ENCODE data around the gene SCRN1.
"Not testable (repeated sequence)": the region's sequence is repeated elsewhere in the genome, so short reads cannot be mapped to it uniquely, and the experiment has no call there.

SCRN1 gene

DNA sequence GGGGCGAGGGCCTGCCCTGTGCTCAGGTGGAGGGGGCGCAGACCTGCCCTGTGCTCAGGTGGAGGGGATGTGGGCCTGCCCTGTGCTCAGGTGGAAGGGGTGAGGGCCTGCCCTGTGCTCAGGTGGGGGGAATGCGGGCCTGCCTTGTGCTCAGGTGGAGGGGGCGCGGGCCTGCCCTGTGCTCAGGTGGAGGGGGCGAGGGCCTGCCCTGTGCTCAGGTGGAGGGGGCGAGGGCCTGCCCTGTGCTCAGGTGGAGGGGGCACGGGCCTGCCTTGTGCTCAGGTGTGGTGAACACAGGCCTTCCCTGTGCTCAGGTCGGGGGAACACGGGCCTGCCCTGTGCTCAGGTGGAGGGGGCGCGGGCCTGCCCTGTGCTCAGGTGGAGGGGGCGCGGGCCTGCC lies 98.8 kb downstream of the SCRN1 start:
- DNase-seq (ENCODE audit: low read depth in 2 of 2): not testable (repeated sequence)

DNA sequence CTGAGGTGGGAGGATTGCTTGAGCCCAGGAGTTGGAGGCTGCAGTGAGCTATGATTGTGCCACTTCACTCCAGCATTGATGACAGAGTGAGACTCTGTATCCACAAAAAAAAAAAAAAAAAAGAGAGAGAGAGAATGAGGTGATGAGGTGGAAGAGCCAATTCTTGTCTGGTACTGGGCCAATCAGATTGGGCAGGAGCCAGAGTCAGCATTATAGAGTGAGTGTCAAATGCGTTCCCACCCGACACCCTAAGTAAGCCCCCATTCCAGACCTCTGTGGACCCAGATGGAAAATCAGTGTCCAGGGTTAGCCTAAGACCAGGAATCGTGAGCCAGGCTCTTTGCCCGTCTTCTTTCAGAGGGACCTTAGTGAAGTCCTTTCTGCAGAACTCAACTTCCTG lies 99.3 kb downstream of the SCRN1 start:
- DNase-seq (ENCODE audit: low read depth in 2 of 2): no peak

DNA sequence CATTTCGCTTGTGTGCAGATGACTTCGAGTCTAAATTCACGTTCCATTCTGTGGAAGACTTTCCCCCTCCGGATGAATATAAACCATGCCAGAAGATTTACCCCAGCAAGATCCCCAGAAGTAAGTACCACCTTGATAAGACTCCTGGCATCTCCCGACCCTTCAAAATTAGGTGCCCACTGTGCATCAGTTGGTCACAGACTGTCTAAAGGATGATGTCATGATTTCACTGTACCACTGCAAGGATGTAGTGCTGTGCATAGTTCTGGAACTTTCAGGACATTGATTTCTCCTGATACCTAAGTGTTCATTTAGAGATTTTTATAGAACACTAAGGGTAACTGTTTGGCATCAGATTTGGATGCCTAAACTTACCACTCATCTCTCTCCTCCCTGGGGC lies 100.3 kb downstream of the SCRN1 start:
- no peak for DNase-seq (ENCODE audit: low read depth in 2 of 2)

DNA sequence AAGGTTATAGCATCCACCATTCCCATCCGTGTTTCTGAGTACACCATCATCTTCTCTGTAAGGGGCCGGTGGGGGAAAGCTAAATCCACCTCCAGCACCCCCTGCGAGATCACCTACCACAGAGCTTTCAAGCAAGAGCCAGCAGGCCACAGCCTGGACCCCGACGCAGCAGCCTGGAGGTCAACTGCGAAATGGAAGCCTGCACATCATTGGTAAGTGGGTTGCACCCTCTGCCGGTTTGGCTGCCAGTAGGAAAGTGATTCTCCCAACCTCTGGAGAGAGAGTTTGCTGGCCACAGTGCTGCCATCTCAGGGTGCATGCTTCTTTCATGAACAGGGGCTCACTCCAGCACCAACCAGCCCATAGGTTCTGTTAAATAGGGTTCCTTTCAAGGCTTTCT lies 101.6 kb downstream of the SCRN1 start:
- DNase-seq (ENCODE audit: low read depth in 2 of 2): no peak

DNA sequence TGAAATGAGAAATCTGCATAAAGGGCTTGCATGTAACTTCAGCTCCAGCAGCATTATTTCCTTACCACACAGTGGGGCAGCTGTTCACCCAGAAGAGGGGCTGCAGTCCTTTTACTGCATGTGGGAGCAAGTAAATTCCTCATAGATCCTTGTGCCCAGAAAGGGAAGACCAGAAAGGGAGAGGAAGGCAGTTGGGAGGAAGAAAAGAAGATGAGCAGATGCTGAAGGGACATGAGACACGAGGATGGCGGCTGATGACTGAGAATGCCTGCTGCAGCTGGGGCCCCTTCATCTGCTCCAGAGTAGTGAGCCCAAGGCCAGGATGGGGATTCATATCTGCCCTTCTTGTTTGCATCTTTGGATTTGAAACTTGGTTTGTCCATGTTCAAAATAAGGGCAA lies 102.8 kb downstream of the SCRN1 start:
- no peak for DNase-seq (ENCODE audit: low read depth in 2 of 2)

DNA sequence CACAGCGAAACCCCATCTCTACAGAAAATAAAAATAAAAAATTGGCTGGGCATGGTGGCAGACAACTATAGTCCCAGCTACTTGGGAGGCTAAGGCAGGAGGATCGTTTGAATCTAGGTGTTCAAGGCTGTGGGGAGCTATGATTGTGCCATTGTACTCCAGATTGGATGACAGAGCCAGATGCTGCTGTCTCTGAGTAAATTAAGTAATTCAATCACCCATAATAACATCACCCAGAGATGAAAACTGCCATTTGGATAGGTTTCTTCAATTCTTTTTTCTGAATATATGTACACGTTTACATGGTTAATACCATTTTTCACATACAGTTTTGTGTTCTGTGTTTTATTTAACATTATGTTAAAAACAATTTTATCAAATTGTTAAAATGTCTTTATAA lies 104.0 kb downstream of the SCRN1 start:
- DNase-seq (ENCODE audit: low read depth in 2 of 2): no peak

DNA sequence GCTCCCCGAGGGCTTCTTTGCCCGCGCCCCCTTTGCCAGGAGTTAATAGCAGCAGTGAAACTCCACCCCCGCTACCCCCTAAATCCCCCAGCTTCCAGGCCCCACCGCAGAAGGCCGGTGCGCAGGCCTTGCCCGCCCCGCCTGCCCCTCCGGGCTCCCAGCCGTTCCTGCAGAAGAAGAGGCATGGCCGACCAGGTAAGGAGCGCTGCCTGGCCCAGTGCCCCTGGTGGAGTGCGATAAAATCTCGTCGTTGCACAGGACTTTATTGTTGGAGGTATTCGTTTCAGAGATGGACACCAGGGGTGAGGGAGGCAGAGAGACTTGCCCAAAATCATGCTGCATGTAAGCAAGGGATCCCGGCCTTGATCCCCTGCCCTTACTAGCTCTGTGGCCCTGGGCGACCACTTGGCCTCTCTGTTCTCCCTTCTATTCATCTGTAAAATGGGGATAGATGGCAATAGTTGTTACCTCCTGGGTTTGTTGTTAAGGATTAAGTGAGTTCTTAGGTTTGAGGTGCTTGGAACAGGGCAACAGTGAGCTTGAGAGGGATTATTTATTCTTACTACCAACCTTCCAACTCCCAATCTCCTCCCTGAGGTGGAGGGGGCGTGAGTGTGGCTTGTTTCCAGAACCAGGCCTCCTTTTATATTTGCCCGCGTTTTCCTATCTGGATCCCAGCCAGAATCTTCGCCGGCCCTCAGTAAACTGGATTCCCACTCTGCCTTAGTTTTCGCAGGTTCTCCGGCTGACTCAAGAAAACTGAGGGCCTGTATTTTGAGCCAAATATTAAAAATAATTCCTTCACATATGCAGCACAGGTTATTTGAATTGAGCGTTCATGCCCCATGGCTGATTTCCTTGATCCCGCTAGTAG lies 105.0 kb downstream of the SCRN1 start:
- no peak for DNase-seq (ENCODE audit: low read depth in 2 of 2)

DNA sequence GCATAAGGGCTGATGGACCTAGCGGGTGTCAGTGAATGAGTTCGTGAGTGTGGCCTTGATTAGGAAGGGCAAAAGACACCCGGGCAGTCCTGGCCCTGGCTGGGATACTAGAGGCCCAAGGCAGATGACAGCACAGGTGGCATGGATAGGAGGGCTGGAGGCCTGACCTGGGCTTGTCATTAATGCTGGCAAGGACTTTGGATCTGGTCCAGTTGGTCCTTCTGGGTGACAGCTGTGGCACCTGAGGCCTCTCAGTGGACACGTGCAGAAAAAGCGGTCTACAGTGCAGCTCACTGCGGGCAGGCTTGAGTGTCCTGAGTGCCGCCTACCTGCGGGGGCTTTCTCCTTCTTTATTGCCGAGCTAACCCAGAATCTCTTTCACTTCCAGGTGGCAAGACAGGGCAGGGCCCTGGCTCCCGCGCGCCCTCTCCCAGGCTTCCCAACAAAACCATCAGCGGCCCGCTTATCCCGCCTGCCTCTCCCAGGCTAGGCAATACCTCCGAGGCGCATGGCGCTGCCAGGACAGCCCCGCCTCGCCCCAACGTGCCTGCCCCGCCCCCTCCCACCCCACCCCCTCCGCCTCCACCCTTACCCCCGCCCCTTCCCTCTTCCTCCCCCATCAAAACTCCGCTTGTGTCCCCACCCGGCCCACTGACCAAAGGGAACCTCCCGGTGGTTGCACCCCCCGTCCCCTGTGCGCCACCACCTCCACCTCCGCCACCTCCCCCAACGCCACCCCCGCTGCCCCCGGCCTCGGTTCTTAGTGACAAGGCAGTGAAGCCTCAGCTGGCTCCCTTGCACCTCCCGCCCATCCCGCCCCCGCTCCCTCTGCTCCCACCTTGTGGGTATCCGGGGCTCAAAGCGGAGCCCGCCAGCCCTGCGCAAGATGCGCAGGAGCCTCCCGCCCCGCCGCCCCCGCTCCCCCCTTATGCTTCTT lies 105.9 kb downstream of the SCRN1 start:
- no peak for DNase-seq (ENCODE audit: low read depth in 2 of 2)

DNA sequence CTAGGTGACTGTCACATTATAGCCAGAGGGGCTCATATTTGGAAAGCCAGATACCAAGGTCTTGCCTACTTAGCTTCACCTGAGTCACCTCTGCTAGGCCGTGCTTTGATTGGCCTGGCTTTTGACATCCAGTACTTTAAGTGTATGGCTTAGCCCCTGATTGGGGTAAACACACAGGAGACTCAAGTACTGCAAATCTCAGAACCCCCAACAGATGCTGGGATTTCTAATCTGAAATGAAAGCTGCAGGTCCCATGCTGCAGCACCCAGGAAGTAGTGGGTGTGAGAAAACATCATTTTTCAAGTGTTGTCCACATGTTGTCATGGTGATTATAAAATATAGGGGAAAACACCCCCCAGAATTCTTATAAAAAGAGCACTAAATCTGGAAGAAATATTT lies 107.1 kb downstream of the SCRN1 start:
- DNase-seq (ENCODE audit: low read depth in 2 of 2): no peak

DNA sequence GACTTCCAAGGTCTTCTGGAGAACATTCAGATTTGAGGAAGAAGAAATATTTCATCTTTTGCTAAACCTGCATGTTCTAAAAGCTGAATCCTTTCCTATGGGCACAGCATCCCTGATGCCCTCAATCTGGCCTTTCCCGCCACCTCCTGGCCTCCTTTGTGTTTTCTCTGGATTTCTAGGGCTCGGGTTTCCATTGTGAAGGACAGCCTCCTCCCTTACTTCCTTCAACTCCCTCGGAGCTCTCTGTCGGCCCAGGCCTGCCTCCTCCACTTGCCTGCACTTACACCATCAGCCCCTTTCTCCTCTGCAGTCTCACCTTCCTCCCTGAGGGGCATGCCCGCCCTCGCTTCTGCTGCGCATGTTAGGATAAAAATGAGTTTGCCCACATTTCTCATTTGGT lies 107.9 kb downstream of the SCRN1 start:
- no peak for DNase-seq (ENCODE audit: low read depth in 2 of 2)

DNA sequence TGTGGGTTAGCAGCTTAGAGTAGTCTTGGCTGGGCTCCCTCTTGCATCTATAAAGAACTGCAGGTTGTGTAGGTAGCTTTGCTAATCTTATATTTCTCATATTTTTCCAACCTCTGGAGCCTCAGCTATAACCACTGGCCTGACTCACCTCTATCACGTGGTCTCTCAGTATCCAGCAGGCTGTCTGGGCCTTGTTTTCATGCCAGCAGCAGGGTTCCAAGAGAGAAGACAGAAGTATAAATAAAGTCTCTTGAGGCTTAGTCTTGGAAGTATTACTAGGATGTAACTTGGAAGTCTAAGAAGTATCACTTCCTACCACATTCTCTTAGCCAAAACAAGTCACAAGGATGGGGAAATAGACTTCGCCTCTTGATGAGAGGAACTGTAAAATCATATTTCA lies 110.0 kb downstream of the SCRN1 start:
- DNase-seq (ENCODE audit: low read depth in 2 of 2): no peak

DNA sequence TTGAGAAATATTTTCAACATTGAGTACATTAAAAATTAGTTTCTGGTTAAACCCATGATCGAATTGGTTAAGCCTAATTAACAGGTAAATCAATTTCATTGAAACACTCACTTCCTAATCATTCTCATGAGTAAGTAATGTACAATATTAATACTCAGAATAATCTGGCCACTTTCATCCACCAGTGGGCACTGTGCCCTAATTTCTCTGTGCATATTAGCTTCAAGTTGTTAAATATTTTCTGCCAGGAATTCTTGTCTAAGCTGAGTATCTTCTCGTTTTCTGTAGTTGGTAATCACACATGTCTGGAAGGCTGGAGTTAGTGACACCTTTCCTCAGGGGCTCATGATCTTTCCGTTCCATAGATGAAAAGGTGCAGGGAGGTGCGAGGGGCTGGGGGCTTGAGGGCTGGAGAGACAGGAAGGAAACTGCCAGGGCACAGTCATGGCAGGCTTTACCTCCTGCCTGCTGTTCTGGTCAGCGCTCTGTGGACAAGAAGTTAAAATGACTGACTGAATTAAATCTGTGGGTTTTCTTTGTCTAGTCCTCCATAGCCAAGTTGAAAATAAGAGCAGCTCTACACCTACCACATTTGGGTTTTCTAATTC lies 111.4 kb downstream of the SCRN1 start:
- DNase-seq (ENCODE audit: low read depth in 2 of 2): no peak

DNA sequence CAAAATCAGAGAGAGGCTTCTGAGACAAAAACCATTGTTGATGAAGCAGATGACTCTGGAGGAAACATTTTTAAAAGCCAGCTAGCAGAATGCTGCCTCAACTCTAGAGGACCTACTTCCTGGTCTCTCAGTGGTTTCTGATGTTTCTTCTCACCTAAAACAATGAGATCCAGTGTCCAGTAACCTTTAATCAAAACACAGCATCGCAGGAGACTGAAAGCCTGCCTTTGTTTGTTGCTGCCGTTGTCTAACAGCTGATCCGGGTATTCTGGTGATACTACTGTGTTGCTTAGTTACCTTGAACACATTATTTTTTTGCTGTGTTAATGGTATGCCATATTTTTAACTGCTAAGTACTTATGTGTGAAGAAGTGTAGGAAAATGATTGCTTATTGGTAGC lies 112.4 kb downstream of the SCRN1 start:
- no peak for DNase-seq (ENCODE audit: low read depth in 2 of 2)

DNA sequence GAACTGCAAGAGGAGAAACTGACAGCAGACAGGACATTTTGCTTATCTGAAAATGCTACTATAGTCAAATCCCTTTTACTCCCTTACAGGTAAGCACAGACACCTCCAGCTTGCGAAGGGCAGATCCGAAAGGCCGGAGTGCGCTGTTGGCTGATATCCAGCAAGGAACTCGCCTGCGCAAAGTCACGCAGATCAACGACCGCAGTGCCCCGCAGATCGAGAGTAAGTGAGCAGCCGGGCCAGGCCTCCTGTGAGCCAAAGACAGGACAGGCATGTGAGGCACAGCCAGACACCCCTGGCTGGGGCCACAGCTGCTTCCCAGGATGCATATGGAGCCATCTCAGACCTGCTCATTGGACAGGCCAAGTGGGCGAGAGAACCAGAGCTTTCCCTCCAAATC lies 113.9 kb downstream of the SCRN1 start:
- DNase-seq (ENCODE audit: low read depth in 2 of 2): no peak

DNA sequence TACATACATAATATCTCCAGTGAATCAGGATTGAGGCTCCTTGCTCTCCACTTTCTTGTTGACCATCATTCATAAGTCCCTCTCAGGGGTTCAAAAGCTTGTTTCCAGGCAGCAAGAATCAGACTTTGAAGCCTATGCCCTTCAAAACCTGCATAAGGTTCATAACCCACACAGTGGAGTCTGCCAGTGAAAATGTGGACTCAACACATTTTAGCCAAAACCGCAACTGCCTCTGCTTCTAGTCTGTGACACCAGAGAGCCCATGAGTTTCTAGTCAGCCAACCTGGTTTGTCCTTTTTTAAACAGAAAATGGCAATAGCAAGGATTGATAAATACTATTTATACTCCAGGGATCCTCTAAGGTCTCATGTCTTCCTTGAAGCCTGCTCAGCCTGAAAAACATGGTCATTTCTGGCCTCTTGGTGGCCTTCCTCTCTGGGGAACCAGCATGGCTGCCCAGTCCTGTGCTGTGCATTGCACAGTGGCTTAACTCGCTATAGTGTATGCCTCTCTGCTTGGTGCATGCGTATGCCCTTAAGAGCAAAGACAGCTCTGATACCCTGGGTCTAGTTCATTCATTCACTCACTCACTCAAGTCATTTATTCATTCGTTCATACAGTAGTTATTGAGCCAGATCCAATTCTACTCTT lies 115.8 kb downstream of the SCRN1 start:
- no peak for DNase-seq (ENCODE audit: low read depth in 2 of 2)

DNA sequence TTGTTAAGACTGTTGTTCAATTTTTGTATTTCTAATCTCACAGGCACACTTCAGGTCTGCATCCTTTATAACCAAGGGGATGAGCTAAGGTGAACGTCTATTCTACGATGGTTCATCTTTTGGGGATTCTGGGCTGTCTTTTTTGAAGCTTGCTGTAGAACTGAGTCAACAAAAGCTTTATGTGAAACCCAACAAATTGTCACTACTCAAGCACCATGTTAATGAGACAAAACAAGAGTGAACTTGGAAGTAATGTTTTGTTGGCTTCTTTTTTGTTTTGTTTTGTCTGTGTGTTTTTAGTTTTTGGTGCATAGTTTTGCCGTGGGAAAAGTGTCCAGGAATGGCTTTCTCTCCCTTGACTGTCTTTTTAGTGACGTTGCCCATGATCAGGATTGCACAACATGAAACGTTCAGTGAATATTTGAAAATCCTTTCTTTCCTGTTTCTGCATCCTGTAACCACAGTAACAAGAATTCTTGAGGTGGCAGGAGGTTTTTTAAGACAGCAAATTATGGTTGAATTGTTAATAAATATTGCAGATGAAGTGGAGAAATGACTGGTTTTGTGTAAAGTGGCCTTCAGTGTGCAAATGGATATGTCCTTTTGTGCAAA lies 117.7 kb downstream of the SCRN1 start:
- DNase-seq (ENCODE audit: low read depth in 2 of 2): no peak

Data from stimulated activated CD8-positive, alpha-beta memory T cell treated with anti-CD3 and anti-CD28 coated beads, Interleukin-2, amount 100 ng/mL, for 1 hour (primary cell).